Neutrophil (primary cell): Measurements from ENCODE around the gene LRRK1.

Source experiments
- H3K27ac ChIP-seq: fragments of 200-600 bp; sonication (generic); 2 replicates; pipeline ENCODE4 v1.5.1; 2016; ENCODE audit warnings: mild to moderate bottlenecking, moderate library complexity
- H3K27me3 ChIP-seq: fragments of 200-600 bp; sonication (generic); 2 replicates; pipeline ENCODE4 v1.6.0; 2016; ENCODE audit warnings: mild to moderate bottlenecking
- H3K36me3 ChIP-seq: fragments of 200-600 bp; sonication (generic); 2 replicates; pipeline ENCODE4 v1.5.1; 2017
- H3K4me1 ChIP-seq, 2 experiments: fragments of 200-600 bp in 1 of 2; sonication (generic) in 1 of 2; 1 replicate in 1 of 2; 2 replicates in 1 of 2; pipeline versions ENCODE4 v1.5.1 to v1.6.1; 2013 to 2016; ENCODE audit warnings: low read depth in 1 of 2, low read length in 1 of 2, mild to moderate bottlenecking in 1 of 2, moderate library complexity in 1 of 2; ENCODE audit not compliant: control insufficient read depth in 1 of 2, insufficient read depth in 1 of 2
- H3K4me3 ChIP-seq, 2 experiments: fragments of 200-600 bp in 1 of 2; sonication (generic) in 1 of 2; 1 replicate in 1 of 2; 2 replicates in 1 of 2; pipeline ENCODE4 v1.5.1; 2013 to 2016; ENCODE audit warnings: low read depth in 1 of 2, low read length in 1 of 2, mild to moderate bottlenecking in 1 of 2, moderate library complexity in 1 of 2
- H3K9me3 ChIP-seq: fragments of 200-600 bp; sonication (generic); 2 replicates; pipeline ENCODE4 v1.5.1; 2016
- CTCF ChIP-seq: fragments of 200-600 bp; sonication (generic); IDR thresholded peaks from 2 replicates; pipeline ENCODE4 v1.5.1; 2016; ENCODE audit warnings: antibody characterized with exemption

LRRK1 gene

DNA sequence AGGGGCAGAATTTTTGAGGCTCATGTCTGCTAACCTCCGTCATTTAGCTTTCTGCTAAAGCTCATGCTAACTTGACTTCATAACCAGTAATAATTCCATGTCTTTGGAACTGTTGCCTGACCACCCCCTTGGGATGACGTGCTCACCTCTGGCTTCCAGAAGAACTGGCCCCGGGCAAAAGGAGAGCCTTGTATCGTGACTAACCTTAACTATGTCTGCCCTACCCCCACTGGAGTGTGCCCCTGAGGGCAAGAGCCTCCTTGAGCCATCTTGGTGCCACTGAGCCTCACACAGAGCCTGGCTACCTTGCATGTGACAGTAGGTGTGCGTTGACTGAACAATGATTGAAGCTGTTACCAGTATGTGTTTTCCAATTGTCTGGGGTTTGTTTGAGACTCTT, 4.7 kb downstream of the LRRK1 start:
- H3K27ac ChIP-seq: peak overlapping the region; percentile 82
- H3K27me3 ChIP-seq: no peaks in the 10 kb centered on the region
- no peak for TF ChIP-seq CTCF
- H3K4me3 ChIP-seq: no peak overlapping the region
- peaks cover 42% of the 10 kb centered on the region for H3K36me3 ChIP-seq
- H3K4me1 ChIP-seq: peaks cover 39% of the 10 kb centered on the region in 2 experiments
- no peaks in the 10 kb centered on the region for H3K9me3 ChIP-seq

- Histone ChIP-seq H3K4me3 (no peak overlapping the region), H3K9me3 (no peaks in the 10 kb centered on the region), H3K27me3 (no peaks in the 10 kb centered on the region), H3K4me1 (peaks cover 39% of the 10 kb centered on the region in 2 experiments), H3K27ac (peak overlapping the region; percentile 82), H3K36me3 (peaks cover 47% of the 10 kb centered on the region)
- no peak for TF ChIP-seq CTCF
These were observed 5.3 kb downstream of the LRRK1 start for GRCh38 chr15:100924436-100924835.

DNA sequence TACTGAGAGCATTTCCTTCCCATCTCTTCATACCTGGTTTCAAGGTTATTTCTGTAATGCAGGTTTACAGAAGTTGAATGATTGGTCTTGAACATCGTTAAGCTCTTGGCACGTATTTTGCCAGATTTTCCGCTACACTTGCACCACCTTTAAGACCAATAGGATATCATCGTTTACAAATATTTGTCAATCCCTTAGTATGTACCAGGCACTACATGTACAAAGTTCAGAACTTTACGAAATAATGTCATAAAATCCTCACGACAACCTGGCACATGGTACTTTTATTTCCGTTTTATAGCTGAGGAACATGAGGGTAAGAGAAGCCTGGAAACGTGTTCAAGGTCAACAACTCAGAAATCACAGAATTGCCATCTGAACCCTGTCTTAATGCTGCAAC, 6.3 kb downstream of the LRRK1 start:
- H3K27ac ChIP-seq: no peak overlapping the region
- TF ChIP-seq CTCF: no peak
- no peaks in the 10 kb centered on the region for H3K27me3 ChIP-seq

GRCh38 chr15:100926258-100926657, 7.1 kb downstream of the LRRK1 start:
- Histone ChIP-seq H3K27me3 (no peaks in the 10 kb centered on the region), H3K4me3 (no peak overlapping the region), H3K36me3 (peaks cover 56% of the 10 kb centered on the region), H3K9me3 (no peaks in the 10 kb centered on the region), H3K4me1 (peaks cover 22 to 23% of the 10 kb centered on the region in 2 experiments), H3K27ac (no peak overlapping the region)
- no peak for TF ChIP-seq CTCF

More for the DNA sequence above, 6.3 kb downstream of the LRRK1 start:
- no peak overlapping the region for H3K4me3 ChIP-seq
- H3K9me3 ChIP-seq: no peaks in the 10 kb centered on the region
- peaks cover 30 to 31% of the 10 kb centered on the region in 2 experiments for H3K4me1 ChIP-seq
- H3K36me3 ChIP-seq: peaks cover 56% of the 10 kb centered on the region

DNA sequence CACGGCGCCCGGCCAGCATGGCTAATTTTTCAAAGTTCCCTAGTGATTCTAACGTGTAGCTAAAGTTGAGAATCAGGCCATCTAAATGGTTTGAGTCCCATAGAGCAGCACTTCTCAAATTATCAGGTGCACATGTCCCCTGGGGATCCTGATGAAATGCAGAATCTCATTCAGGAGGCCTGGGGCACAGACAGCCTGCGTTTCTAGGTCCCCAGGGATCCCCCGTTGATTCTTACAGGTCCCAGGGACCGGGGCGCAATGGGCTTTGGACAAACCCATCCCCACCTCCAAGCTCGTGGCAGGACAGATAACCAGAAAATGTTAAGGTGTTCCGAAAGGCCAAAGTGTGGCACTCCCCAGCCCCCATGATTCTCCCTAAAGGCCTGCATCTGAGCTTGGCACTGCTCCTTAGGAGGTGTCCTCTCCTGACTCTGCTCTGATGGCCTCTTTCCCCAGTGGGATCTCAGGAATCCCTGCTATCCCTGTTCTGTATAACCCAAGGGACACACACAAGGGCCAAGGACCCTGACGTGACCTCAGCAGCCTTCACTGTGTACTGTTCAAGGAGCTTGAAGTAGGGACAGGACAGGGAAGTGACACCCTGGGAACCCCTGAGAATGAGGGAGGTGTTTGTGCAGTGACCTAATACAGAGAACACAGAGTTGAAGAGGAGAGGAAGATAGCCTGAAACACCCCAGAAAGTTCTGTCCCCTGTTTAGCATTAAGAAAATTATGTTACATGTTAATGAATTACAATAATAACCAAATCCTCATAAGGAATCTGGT, 8.0 kb downstream of the LRRK1 start:
- Histone ChIP-seq H3K36me3 (peaks cover 56% of the 10 kb centered on the region), H3K27me3 (no peaks in the 10 kb centered on the region), H3K4me3 (no peak overlapping the region), H3K9me3 (no peaks in the 10 kb centered on the region), H3K4me1 (peaks cover 21% of the 10 kb centered on the region in 2 experiments), H3K27ac (no peak overlapping the region)
- no peak for TF ChIP-seq CTCF
